Erythroblast (primary cell): ENCODE data around the gene GATA2.

Source experiments
- GATA1 ChIP-seq: IDR thresholded peaks from 2 replicates; pipeline ENCODE4 v1.6.1; 2011; ENCODE audit warnings: low read depth, mild to moderate bottlenecking, control low read depth, low read length, moderate library complexity
- POLR2A ChIP-seq: IDR thresholded peaks from 2 replicates; pipeline ENCODE4 v1.6.1; 2011; ENCODE audit warnings: mild to moderate bottlenecking, low read length

DNA sequence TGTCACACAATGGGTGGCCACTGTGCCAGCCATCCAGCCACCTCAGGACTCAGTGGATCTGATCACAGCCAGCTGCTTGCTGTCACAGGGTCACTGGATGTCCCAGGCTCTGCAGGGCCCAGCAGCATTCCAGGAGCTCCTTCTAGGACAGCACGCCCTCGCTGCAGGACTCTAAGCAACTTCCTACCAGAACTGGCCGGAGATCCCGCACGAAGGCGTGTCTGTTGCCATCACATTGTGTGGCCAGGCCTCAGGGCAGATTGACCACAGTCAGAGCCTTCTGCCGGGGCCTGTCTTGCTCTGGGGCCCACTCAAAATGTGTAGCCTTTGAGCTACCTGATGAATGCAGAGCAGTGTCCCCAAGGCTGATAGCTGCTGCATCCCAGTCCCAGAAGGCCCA is 50.9 kb downstream of the GATA2 start:
- TF ChIP-seq POLR2A (no peak), GATA1 (no peak)
